Measurements from ENCODE around the gene GPBP1.
"Not testable (repeated sequence)": the region's sequence is repeated elsewhere in the genome, so short reads cannot be mapped to it uniquely, and the experiment has no call there.

GRCh38 chr5:57285084-57285483 is 111.2 kb downstream of the GPBP1 start:
- TF ChIP-seq, protein P1, sequence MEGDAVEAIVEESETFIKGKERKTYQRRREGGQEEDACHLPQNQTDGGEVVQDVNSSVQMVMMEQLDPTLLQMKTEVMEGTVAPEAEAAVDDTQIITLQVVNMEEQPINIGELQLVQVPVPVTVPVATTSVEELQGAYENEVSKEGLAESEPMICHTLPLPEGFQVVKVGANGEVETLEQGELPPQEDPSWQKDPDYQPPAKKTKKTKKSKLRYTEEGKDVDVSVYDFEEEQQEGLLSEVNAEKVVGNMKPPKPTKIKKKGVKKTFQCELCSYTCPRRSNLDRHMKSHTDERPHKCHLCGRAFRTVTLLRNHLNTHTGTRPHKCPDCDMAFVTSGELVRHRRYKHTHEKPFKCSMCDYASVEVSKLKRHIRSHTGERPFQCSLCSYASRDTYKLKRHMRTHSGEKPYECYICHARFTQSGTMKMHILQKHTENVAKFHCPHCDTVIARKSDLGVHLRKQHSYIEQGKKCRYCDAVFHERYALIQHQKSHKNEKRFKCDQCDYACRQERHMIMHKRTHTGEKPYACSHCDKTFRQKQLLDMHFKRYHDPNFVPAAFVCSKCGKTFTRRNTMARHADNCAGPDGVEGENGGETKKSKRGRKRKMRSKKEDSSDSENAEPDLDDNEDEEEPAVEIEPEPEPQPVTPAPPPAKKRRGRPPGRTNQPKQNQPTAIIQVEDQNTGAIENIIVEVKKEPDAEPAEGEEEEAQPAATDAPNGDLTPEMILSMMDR (IDR thresholded peaks at IDR 0.05; ENCODE audit: low read length): not testable (repeated sequence)
- not testable (repeated sequence) for TF ChIP-seq EZH2 (optimal IDR thresholded peaks at IDR 0.05; ENCODE audit: low read depth, low read length); EZH2phosphoT487 (IDR thresholded peaks at IDR 0.05; ENCODE audit: low read length)
